Neuronal stem cell (in vitro differentiated cells): ENCODE data around the gene GNAT2.

Experiments
- DNase-seq: peaks from one replicate; pipeline ENCODE4 v3.0.0-alpha.2; 2013; ENCODE audit warnings: low spot score
- H2AFZ ChIP-seq: one replicate; pipeline ENCODE4 v1.6.1; 2013; ENCODE audit warnings: mild to moderate bottlenecking, low read length, inconsistent platforms
- H2AK5ac ChIP-seq: 2 replicates; pipeline ENCODE4 v1.6.1; 2013; ENCODE audit warnings: low read depth, mild to moderate bottlenecking, inconsistent platforms, low read length, moderate library complexity, mixed read lengths
- H2BK120ac ChIP-seq: 2 replicates; pipeline ENCODE4 v1.6.1; 2013; ENCODE audit warnings: low read depth, mild to moderate bottlenecking, inconsistent platforms, low read length, moderate library complexity, mixed read lengths
- H2BK12ac ChIP-seq: one replicate; pipeline ENCODE4 v1.6.1; 2013; ENCODE audit warnings: low read length, inconsistent platforms
- H2BK15ac ChIP-seq: 2 replicates; pipeline ENCODE4 v1.6.1; 2013; ENCODE audit warnings: mild to moderate bottlenecking, low read length, inconsistent platforms, mixed read lengths
- H2BK5ac ChIP-seq: one replicate; pipeline ENCODE4 v1.6.1; 2013; ENCODE audit warnings: inconsistent platforms, mild to moderate bottlenecking, low read length, moderate library complexity
- H3K14ac ChIP-seq: one replicate; pipeline ENCODE4 v1.6.1; 2013; ENCODE audit warnings: low read length, inconsistent platforms
- H3K18ac ChIP-seq: 2 replicates; pipeline ENCODE4 v1.6.1; 2013; ENCODE audit warnings: low read length, inconsistent platforms
- H3K23ac ChIP-seq: 2 replicates; pipeline ENCODE4 v1.6.1; 2013; ENCODE audit warnings: low read depth, mild to moderate bottlenecking, mixed read lengths, low read length, inconsistent platforms; ENCODE audit not compliant: poor library complexity
- H3K27ac ChIP-seq: replicated peaks from 3 replicates; pipeline ENCODE4 v1.5.1; 2013; ENCODE audit warnings: low read length, inconsistent platforms
- H3K27me3 ChIP-seq, 3 experiments: 2 replicates each; pipeline ENCODE4 v1.6.1; 2013; ENCODE audit warnings: low read length in 3 of 3, mild to moderate bottlenecking in 2 of 3, inconsistent platforms in 1 of 3, low read depth in 1 of 3, mixed read lengths in 1 of 3, moderate library complexity in 1 of 3; ENCODE audit not compliant: control insufficient read depth in 3 of 3, insufficient read depth in 3 of 3
- H3K36me3 ChIP-seq, 2 donors: replicated peaks in 1 of 2; 2 replicates each; pipeline ENCODE4 v1.6.1; 2013; ENCODE audit warnings: low read length in 2 of 2; ENCODE audit not compliant: control insufficient read depth in 2 of 2, insufficient read depth in 2 of 2
- H3K4ac ChIP-seq: 2 replicates; pipeline ENCODE4 v1.6.1; 2013; ENCODE audit warnings: inconsistent platforms, mild to moderate bottlenecking, low read length, moderate library complexity
- H3K4me1 ChIP-seq, 2 donors: 1 replicate in 1 of 2; 2 replicates in 1 of 2; pipeline ENCODE4 v1.6.1; 2013; ENCODE audit warnings: low read length in 2 of 2, low read depth in 1 of 2; ENCODE audit not compliant: control insufficient read depth in 2 of 2, insufficient read depth in 1 of 2
- H3K4me2 ChIP-seq: one replicate; pipeline ENCODE4 v1.6.1; 2013; ENCODE audit warnings: mild to moderate bottlenecking, low read length, inconsistent platforms; ENCODE audit not compliant: insufficient read depth, poor library complexity, severe bottlenecking
- H3K4me3 ChIP-seq, 2 donors: 2 replicates each; pipeline ENCODE4 v1.5.1; 2013; ENCODE audit warnings: low read length in 2 of 2, mild to moderate bottlenecking in 2 of 2, inconsistent platforms in 1 of 2, moderate library complexity in 1 of 2
- H3K79me1 ChIP-seq: one replicate; pipeline ENCODE4 v1.6.1; 2013; ENCODE audit warnings: low read depth, mild to moderate bottlenecking, inconsistent platforms, low read length, moderate library complexity
- H3K9ac ChIP-seq: one replicate; pipeline ENCODE4 v1.6.1; 2013; ENCODE audit warnings: mild to moderate bottlenecking, low read depth, low read length, inconsistent platforms; ENCODE audit not compliant: poor library complexity
- H3K9me3 ChIP-seq, 2 donors: replicated peaks in 1 of 2; 2 replicates each; pipeline versions ENCODE3 to v1.6.1; 2013; ENCODE audit warnings: low read length in 2 of 2, mild to moderate bottlenecking in 2 of 2, inconsistent platforms in 1 of 2, low read depth in 1 of 2, mixed read lengths in 1 of 2, moderate library complexity in 1 of 2; ENCODE audit not compliant: control insufficient read depth in 2 of 2, insufficient read depth in 1 of 2
- H4K8ac ChIP-seq: one replicate; pipeline ENCODE4 v1.6.1; 2013; ENCODE audit warnings: low read depth, mild to moderate bottlenecking, inconsistent platforms, low read length, moderate library complexity
- H4K91ac ChIP-seq: one replicate; pipeline ENCODE4 v1.6.1; 2013; ENCODE audit warnings: low read length, low read depth, mild to moderate bottlenecking, inconsistent platforms; ENCODE audit not compliant: poor library complexity
- WGBS, 2 donors: extraction: QIAGEN DNeasy Blood & Tissue Kit; methylation state at CpG; one replicate each; pipeline ENCODE4 v1.1.7; 2013; ENCODE audit warnings: missing lambda C conversion rate in 2 of 2, mixed read lengths in 1 of 2; ENCODE audit not compliant: insufficient read length in 2 of 2, insufficient replicate concordance in 1 of 2; ENCODE audit errors: extremely low coverage in 2 of 2; 5-methylcytosine and 5-hydroxymethylcytosine counted together

GNAT2 gene

DNA sequence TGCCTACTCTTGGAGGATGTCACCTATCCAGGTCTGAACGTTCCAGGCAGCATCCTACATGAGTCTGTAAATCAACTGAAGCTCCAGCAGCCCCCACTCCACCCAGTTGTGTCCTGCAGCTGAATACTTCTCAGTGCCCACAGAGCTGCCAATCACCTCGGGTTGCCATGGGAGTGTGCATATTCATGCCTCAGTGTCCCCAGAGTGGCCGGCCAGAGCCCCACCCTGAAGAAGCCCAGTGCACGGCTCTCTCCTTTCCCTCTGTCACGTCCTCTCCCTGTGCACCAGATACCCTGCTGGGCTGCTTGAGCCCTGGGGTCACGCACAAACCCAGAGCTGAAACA lies 20.4 kb upstream of the GNAT2 start:
- Histone ChIP-seq H3K27me3 (peaks cover 0 to 9% (median 3%) of the 10 kb centered on the region in 3 experiments), H2AK5ac (peak overlapping the region; percentile 93), H3K36me3 (no peaks in the 10 kb centered on the region), H3K4me2 (no peak overlapping the region), H4K8ac (no peak overlapping the region), H3K4me3 (no peak overlapping the region), H3K27ac (no peak overlapping the region), H3K14ac (no peak overlapping the region), H3K79me1 (peaks cover 1% of the 10 kb centered on the region), H3K4me1 (peaks cover 9 to 12% of the 10 kb centered on the region in 2 donors), H2BK15ac (peak overlapping the region; percentile 62), H2BK120ac (no peak overlapping the region), H3K9ac (no peak overlapping the region), H4K91ac (no peak overlapping the region), H3K9me3 (no peaks in the 10 kb centered on the region), H2BK5ac (peak overlapping the region; percentile 48), H3K23ac (peak overlapping the region; percentile 52), H2BK12ac (peak overlapping the region; percentile 16), H3K4ac (no peak overlapping the region), H2AFZ (no peak overlapping the region), H3K18ac (peak overlapping the region; percentile 81)
- no peak for DNase-seq
- WGBS, 2 donors: no CpG with 5 or more reads among the region's 6 CpGs

DNA sequence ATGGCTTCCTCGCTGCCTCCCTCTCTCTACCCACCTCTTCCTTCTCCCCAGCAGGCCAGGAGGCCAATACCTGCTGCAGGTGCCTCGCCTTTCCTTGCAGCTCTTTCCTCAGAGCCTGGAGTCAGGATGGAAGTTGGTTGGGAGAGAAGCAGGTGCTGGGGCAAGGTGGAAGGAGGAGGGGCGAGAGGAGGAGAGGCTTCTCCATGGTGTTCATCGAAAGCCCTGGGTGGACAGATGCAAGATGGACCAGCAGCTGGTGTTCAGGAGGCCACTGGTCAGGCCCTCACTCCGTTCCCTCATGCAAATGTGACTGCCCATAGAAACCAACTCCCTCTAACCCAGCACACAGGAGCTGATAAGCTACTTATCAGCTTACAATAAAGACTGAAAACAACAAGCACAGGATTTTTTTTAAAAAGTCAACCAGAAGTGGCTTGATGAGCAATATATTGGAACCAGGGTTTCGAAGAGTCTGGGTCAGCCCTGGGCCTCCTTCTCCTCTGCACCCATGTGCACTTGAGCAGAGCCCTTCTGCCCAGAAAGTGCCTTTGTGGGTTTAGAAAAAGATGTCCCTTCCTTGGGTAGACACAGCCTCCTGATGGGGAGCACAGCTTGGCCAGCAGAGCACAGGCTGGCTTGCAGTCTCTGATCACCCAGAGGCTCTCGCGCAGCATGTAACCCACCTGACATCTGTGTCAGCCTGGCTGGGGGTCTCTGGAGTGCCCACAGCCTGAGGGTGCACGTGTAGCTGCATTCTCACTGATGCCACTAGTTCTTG lies 19.8 kb upstream of the GNAT2 start:
- Histone ChIP-seq H2BK15ac (peak overlapping the region; percentile 39), H3K4me2 (no peak overlapping the region), H2BK5ac (peak overlapping the region; percentile 48), H2BK120ac (peak overlapping the region; percentile 82), H3K18ac (peak overlapping the region; percentile 81), H2AK5ac (peak overlapping the region; percentile 93), H4K91ac (no peak overlapping the region), H2BK12ac (peak overlapping the region; percentile 77), H3K9me3 (no peaks in the 10 kb centered on the region), H3K79me1 (peaks cover 1% of the 10 kb centered on the region), H3K4ac (no peak overlapping the region), H3K4me1 (peaks cover 9 to 12% of the 10 kb centered on the region in 2 donors), H3K36me3 (no peaks in the 10 kb centered on the region), H2AFZ (no peak overlapping the region), H4K8ac (peak overlapping the region; percentile 74), H3K27me3 (peaks cover 0 to 9% (median 3%) of the 10 kb centered on the region in 3 experiments), H3K27ac (no peak overlapping the region), H3K4me3 (no peak overlapping the region), H3K23ac (peak overlapping the region; percentile 67), H3K14ac (no peak overlapping the region), H3K9ac (no peak overlapping the region)
- WGBS, 2 donors: no CpG with 5 or more reads among the region's 9 CpGs
- no peak for DNase-seq

DNA sequence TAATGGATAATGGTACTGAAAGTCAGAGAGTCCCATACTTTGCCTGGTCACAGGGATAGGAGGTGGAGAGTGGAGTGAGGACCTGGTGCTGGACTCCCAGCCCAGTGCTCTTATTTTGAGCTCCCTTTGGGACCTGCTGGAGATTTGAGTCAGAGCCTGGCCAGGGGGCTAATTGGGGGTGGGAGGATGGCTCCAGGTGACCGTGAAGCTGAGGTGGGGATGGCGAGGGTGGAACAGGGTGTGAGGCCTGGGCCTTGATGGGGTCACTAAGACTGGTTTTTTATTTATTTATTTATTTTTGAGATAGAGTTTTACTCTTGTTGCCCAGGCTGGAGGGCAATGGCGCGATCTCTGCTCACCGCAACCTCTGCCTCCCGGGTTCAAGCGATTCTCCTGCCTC lies 18.0 kb upstream of the GNAT2 start:
- Histone ChIP-seq H3K9me3 (no peaks in the 10 kb centered on the region), H3K4me3 (no peak overlapping the region), H3K36me3 (no peaks in the 10 kb centered on the region), H3K4ac (no peak overlapping the region), H3K27ac (no peak overlapping the region), H2BK5ac (no peak overlapping the region), H3K79me1 (peaks cover 1% of the 10 kb centered on the region), H2AFZ (no peak overlapping the region), H4K91ac (no peak overlapping the region), H3K27me3 (peaks cover 0 to 6% (median 0%) of the 10 kb centered on the region in 3 experiments), H3K4me2 (no peak overlapping the region), H3K23ac (no peak overlapping the region), H3K18ac (no peak overlapping the region), H2AK5ac (no peak overlapping the region), H4K8ac (no peak overlapping the region), H2BK120ac (no peak overlapping the region), H2BK15ac (no peak overlapping the region), H2BK12ac (no peak overlapping the region), H3K4me1 (peaks cover 6 to 12% of the 10 kb centered on the region in 2 donors), H3K9ac (no peak overlapping the region), H3K14ac (no peak overlapping the region)
- no peak for DNase-seq
- no CpG with 5 or more reads among the region's 7 CpGs for WGBS, 2 donors

DNA sequence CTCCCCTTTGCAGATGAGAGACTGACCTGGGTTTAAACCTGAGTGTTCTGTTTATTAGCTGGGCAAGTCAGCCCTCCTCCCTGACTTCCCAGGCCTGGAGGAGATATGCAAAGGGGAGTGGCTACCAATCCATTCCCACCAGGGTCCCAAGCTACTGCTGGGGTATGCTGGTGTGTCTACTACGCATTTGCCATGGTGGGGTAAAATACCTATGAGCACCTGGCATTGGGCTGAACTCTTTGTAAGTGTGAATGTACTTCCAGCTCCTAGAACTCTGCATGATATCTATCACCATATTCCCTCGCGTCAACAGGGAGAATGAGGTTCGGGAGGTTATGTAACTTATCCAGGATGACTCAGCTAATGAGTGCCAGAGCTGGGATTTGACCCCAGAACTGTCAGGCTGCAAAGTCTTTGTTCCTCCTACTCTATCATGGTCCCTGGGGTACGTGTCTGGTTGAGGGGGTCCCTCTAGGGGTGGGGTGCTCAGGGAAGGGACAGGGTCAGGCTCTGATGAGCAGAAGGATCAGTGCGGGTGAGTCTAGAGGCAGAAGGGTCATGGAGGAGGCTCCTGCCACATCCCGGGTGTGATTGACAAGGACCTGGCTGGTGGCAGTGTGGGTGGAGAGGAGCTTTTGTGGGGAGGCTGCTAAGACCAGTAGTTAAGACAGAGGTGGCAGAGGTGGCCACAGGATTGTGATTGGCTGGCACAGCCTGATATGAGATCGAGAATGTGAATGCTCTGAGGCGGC lies 17.0 kb upstream of the GNAT2 start:
- no peak for DNase-seq
- H3K27ac ChIP-seq: no peak overlapping the region
- H3K4me1 ChIP-seq: peaks cover 6 to 17% of the 10 kb centered on the region in 2 donors
- H4K91ac ChIP-seq: no peak overlapping the region
- H3K23ac ChIP-seq: no peak overlapping the region
- H3K4ac ChIP-seq: no peak overlapping the region
- H4K8ac ChIP-seq: no peak overlapping the region
- WGBS, 2 donors: no CpG with 5 or more reads among the region's 9 CpGs
- H3K18ac ChIP-seq: no peak overlapping the region
- no peak overlapping the region for H2BK5ac ChIP-seq
- no peak overlapping the region for H2BK15ac ChIP-seq
- H3K79me1 ChIP-seq: peaks cover 1% of the 10 kb centered on the region
- H3K9ac ChIP-seq: no peak overlapping the region
- no peaks in the 10 kb centered on the region for H3K9me3 ChIP-seq
- H3K4me2 ChIP-seq: no peak overlapping the region
- no peak overlapping the region for H3K14ac ChIP-seq
- H2BK120ac ChIP-seq: no peak overlapping the region
- peaks cover 2 to 8% of the 10 kb centered on the region in 2 donors for H3K36me3 ChIP-seq
- H2AK5ac ChIP-seq: no peak overlapping the region
- H2BK12ac ChIP-seq: peak overlapping the region; percentile 18
- no peak overlapping the region for H3K4me3 ChIP-seq
- H3K27me3 ChIP-seq: peaks cover 0 to 4% (median 0%) of the 10 kb centered on the region in 3 experiments
- peak overlapping the region; percentile 46 for H2AFZ ChIP-seq
